GM12878 (cell line): ENCODE results near the gene MYO18B. TPM values are rescaled to one million over a fixed set of nuclear protein-coding genes. Genes with fewer than 3 reads are reported as not detected.

Source experiments
- BCL11A ChIP-seq: IDR thresholded peaks from 2 replicates; pipeline ENCODE4 v1.6.1; 2011; ENCODE audit warnings: low read depth, low read length
- BCLAF1 ChIP-seq: fragments of 450-650 bp; IDR thresholded peaks from 2 replicates; pipeline ENCODE4 v1.6.1; 2017; ENCODE audit warnings: antibody characterized with exemption, mild to moderate bottlenecking, moderate library complexity
- CBX3 ChIP-seq: fragments of 200-600 bp; sonication (generic); IDR thresholded peaks from 2 replicates; pipeline ENCODE4 v1.6.1; 2016; ENCODE audit warnings: low read depth, borderline replicate concordance
- EGR1 ChIP-seq, 2 experiments: IDR thresholded peaks; 1 replicate in 1 of 2; 2 replicates in 1 of 2; pipeline ENCODE4 v1.6.1; 2011 to 2012; ENCODE audit warnings: low read depth in 2 of 2, low read length in 2 of 2, borderline replicate concordance in 1 of 2, mild to moderate bottlenecking in 1 of 2, moderate library complexity in 1 of 2
- HSF1 ChIP-seq: fragments of 150-350 bp; IDR thresholded peaks from 2 replicates; pipeline ENCODE4 v1.6.1; 2014; ENCODE audit warnings: mild to moderate bottlenecking, low read depth, low read length
- IKZF1 ChIP-seq: fragments of 450-650 bp; conservative IDR thresholded peaks from 2 replicates; pipeline ENCODE4 v1.6.1; 2017; ENCODE audit warnings: antibody characterized with exemption, mild to moderate bottlenecking
- KAT2A ChIP-seq: conservative IDR thresholded peaks from 2 replicates; pipeline ENCODE4 v1.6.1; 2011; ENCODE audit warnings: low read depth, low read length; ENCODE audit not compliant: control insufficient read depth
- MXI1 ChIP-seq: fragments of 150-350 bp; IDR thresholded peaks from 2 replicates; pipeline ENCODE4 v1.6.1; 2011; ENCODE audit warnings: low read depth, mild to moderate bottlenecking, inconsistent platforms, low read length, improper control_type of control experiment
- MYC ChIP-seq: IDR thresholded peaks from 2 replicates; pipeline ENCODE4 v1.6.1; 2011; ENCODE audit warnings: mild to moderate bottlenecking, low read length, moderate library complexity, inconsistent platforms; ENCODE audit not compliant: insufficient read depth, insufficient replicate concordance, insufficient read length, severe bottlenecking
- NFYB ChIP-seq: IDR thresholded peaks from 2 replicates; pipeline ENCODE4 v1.6.1; 2011; ENCODE audit warnings: low read depth, mild to moderate bottlenecking, low read length, improper control_type of control experiment, moderate library complexity; ENCODE audit not compliant: insufficient read depth
- NKRF ChIP-seq: fragments of 450-650 bp; conservative IDR thresholded peaks from 2 replicates; pipeline ENCODE4 v1.6.1; 2017; ENCODE audit warnings: mild to moderate bottlenecking, moderate library complexity
- NR2C1 ChIP-seq: fragments of 450-650 bp; IDR thresholded peaks from 2 replicates; pipeline ENCODE4 v1.6.1; 2017; ENCODE audit warnings: antibody characterized with exemption, mild to moderate bottlenecking, moderate library complexity
- POU2F2 ChIP-seq: IDR thresholded peaks from 3 replicates; pipeline ENCODE4 v1.6.1; 2011; ENCODE audit warnings: low read depth, mild to moderate bottlenecking, low read length, borderline replicate concordance
- SIN3A ChIP-seq: IDR thresholded peaks from 2 replicates; pipeline ENCODE4 v1.6.1; 2012; ENCODE audit warnings: low read depth, low read length, improper control_type of control experiment
- SREBF1 ChIP-seq: IDR thresholded peaks from 2 replicates; pipeline ENCODE4 v1.6.1; 2012; ENCODE audit warnings: mild to moderate bottlenecking, low read length
- SUPT20H ChIP-seq: IDR thresholded peaks from 2 replicates; pipeline ENCODE4 v1.6.1; 2011; ENCODE audit warnings: low read depth, mild to moderate bottlenecking, low read length, moderate library complexity, borderline replicate concordance; ENCODE audit not compliant: control insufficient read depth
- TAF1 ChIP-seq: IDR thresholded peaks from 2 replicates; pipeline ENCODE4 v1.6.1; 2011; ENCODE audit warnings: mild to moderate bottlenecking, low read depth, low read length, borderline replicate concordance
- WRNIP1 ChIP-seq: IDR thresholded peaks from 2 replicates; pipeline ENCODE4 v1.6.1; 2011; ENCODE audit warnings: low read depth, low read length, improper control_type of control experiment, borderline replicate concordance
- ZNF687 ChIP-seq: fragments of 450-650 bp; IDR thresholded peaks from 2 replicates; pipeline ENCODE4 v1.6.1; 2017; ENCODE audit warnings: mild to moderate bottlenecking, moderate library complexity
- polyA plus RNA-seq, 11 experiments: library from polyadenylated mRNA; depleted of rRNA in 4 of 11; unstranded in 6 of 11; stranded (reverse) in 5 of 11; fragments of >200 nt; fragmentation: Nextera tagmentation in 4 of 11; fragmentation: Illumina TruSeq in 1 of 11; extraction: Ambion mirVana in 4 of 11; extraction: Trizol in 1 of 11; gene quantifications; 1 replicate in 1 of 11; 2 replicates in 10 of 11; pipeline versions ENCODE4 v1.2.1 to v1.2.3, GENCODE V29; 2011 to 2016; ENCODE audit warnings: inconsistent platforms in 2 of 11, missing spikeins in 2 of 11, low read depth in 1 of 11
- total RNA-seq, 4 experiments: library from RNA; depleted of rRNA in 3 of 4; stranded (reverse); fragments of >200 nt in 3 of 4; fragmentation: Illumina TruSeq in 1 of 4; extraction: Trizol in 1 of 4; gene quantifications; 2 replicates each; pipeline versions ENCODE4 v1.2.1 to v1.2.3, GENCODE V29; 2013 to 2021

The MYO18B gene
- total and polyA plus RNA-seq, 10 of the 15 experiments (the other 5 are each of a cell fraction or from before 2014, with no cell fraction given), result 0.05 to 2.1 (median 0.51) TPM; not detected in 1

GRCh38 chr22:25839755-25840154 is 97.8 kb downstream of the MYO18B start (continued):
- TF ChIP-seq ZNF687 (peak; percentile 26; the same call in 1 of the 2 replicates), NKRF (no peak), MXI1 (no peak), SIN3A (no peak), TAF1 (no peak), POU2F2 (no peak), SREBF1 (no peak), SUPT20H (no peak), BCL11A (0 out of 2 replicates have a peak, but pooled peaks have one; percentile 10), NR2C1 (no peak), CBX3 (no peak), WRNIP1 (no peak), HSF1 (no peak), KAT2A (no peak), EGR1 (IDR thresholded peaks at IDR 0.05; ENCODE audit: borderline replicate concordance in 1 of 2, low read depth in 2 of 2, low read length in 2 of 2) (no peak), MYC (no peak), IKZF1 (peak; percentile 75), NFYB (no peak), BCLAF1 (no peak)
